ENCODE results near the gene ENPP6. TPM values are rescaled to one million over a fixed set of nuclear protein-coding genes. Genes with fewer than 3 reads are reported as not detected.
"Not testable (repeated sequence)": the region's sequence is repeated elsewhere in the genome, so short reads cannot be mapped to it uniquely, and the experiment has no call there.

The ENPP6 gene
- total RNA-seq, 1 donor from 2014 or later = not detected

DNA sequence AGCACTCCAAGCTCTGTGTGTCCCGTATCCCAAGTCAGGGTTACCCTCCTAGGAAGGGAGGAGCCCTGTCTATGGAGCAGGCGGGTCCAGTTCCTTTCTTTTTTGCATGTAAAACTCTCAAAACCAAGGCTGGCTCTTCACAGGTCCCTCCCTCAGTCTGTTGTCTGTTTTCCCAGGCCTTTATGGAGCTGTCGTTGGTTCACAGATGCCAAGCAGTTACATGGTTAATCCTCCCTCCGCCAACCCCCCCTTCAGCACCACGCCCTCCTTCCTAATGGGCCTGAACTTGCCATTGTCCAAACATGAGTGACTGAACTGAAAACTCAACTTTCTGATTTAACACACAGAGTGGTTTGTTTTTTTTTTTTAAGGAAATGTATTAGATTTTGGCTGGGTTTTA lies 164.2 kb downstream of the ENPP6 start:
- no peaks in the 10 kb centered on the region for H3K36me3 Mint-ChIP-seq (ENCODE audit: insufficient read depth)
- DNase-seq (ENCODE audit: low spot score, unreplicated experiment) = no peak
- no peak overlapping the region for H3K27ac Mint-ChIP-seq
- TF ChIP-seq, protein P1, sequence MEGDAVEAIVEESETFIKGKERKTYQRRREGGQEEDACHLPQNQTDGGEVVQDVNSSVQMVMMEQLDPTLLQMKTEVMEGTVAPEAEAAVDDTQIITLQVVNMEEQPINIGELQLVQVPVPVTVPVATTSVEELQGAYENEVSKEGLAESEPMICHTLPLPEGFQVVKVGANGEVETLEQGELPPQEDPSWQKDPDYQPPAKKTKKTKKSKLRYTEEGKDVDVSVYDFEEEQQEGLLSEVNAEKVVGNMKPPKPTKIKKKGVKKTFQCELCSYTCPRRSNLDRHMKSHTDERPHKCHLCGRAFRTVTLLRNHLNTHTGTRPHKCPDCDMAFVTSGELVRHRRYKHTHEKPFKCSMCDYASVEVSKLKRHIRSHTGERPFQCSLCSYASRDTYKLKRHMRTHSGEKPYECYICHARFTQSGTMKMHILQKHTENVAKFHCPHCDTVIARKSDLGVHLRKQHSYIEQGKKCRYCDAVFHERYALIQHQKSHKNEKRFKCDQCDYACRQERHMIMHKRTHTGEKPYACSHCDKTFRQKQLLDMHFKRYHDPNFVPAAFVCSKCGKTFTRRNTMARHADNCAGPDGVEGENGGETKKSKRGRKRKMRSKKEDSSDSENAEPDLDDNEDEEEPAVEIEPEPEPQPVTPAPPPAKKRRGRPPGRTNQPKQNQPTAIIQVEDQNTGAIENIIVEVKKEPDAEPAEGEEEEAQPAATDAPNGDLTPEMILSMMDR (IDR thresholded peaks at IDR 0.05; ENCODE audit: unreplicated experiment) = no peak
- peaks cover 3% of the 10 kb centered on the region for H3K9me3 Mint-ChIP-seq (ENCODE audit: low read depth)
- peaks cover under 1% of the 10 kb centered on the region for H3K27me3 Mint-ChIP-seq
- H3K4me1 Mint-ChIP-seq (ENCODE audit: low read depth) = no peaks in the 10 kb centered on the region
- H3K4me3 Mint-ChIP-seq (ENCODE audit: low read depth) = no peak overlapping the region

DNA sequence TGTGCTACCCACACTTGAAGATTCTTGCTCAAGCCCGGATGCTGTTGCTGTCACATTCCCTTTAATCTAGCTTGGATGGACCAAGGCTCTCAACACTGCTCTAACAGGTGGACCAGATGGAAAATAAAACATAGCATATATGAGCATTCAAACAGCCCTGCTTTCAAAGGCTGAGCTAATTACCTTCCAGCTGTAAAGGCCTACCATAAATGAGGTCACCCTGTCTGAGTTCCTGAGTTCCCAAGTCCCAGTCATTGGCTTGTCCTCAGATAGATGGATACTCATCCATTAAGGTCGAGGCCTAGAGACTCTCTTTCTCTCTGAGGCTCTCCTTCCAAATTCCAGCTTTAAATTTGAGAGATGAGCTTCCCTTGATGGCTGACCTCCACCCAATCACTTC lies 165.1 kb downstream of the ENPP6 start:
- Mint-ChIP-seq H3K9me3 (ENCODE audit: low read depth) (peaks cover 7% of the 10 kb centered on the region), H3K4me1 (ENCODE audit: low read depth) (no peaks in the 10 kb centered on the region), H3K36me3 (ENCODE audit: insufficient read depth) (peaks cover 2% of the 10 kb centered on the region), H3K27ac (no peak overlapping the region), H3K4me3 (ENCODE audit: low read depth) (no peak overlapping the region), H3K27me3 (no peaks in the 10 kb centered on the region)
- DNase-seq (ENCODE audit: low spot score, unreplicated experiment) = no peak
- TF ChIP-seq, protein P1 (IDR thresholded peaks at IDR 0.05; ENCODE audit: unreplicated experiment) = no peak

DNA sequence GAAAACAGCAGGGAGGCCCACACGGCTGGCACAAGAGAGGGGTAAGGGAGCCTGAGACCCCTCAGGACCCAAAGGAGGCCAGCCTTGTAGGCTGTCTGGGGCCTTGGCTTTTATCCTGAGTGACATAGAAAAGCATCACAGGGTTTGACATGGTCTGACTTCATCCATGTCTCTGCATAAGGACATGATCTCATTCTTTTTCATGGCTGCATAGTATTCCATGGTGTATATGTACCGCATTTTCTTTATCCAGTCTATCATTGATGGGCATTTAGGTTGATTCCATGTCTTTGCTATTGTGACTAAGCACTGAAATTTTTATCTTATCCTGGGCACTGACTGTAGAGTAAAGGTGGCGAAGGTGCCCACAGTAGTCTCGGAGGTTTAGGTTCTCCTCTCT lies 166.4 kb downstream of the ENPP6 start:
- H3K27ac Mint-ChIP-seq; H3K4me1 Mint-ChIP-seq (ENCODE audit: low read depth); H3K36me3 Mint-ChIP-seq (ENCODE audit: insufficient read depth); H3K27me3 Mint-ChIP-seq; DNase-seq (ENCODE audit: low spot score, unreplicated experiment); H3K4me3 Mint-ChIP-seq (ENCODE audit: low read depth): not testable (repeated sequence)
- H3K9me3 Mint-ChIP-seq (ENCODE audit: low read depth) = peaks cover 19% of the 10 kb centered on the region

DNA sequence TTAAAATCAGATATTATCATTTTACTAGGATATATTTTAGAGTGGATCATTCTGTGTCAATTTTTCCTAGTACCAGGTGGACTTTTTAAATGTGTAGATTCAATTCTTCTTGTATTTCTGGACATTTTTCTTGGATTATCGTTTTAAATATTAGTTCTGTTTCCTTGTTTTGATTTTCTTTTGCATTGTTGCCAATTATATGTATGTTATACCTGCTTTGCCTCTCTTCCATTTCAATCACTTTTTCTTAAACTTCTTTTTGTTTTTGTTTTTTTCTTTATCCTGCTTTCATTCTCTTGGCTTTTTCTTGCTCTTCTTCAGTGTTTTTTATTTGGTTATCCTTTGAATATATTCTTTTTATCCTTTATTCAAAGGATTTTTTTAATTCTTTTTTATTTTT lies 171.5 kb downstream of the ENPP6 start:
- TF ChIP-seq, protein P1 (IDR thresholded peaks at IDR 0.05; ENCODE audit: unreplicated experiment) = no peak
- no peak for DNase-seq (ENCODE audit: low spot score, unreplicated experiment)
- H3K27ac Mint-ChIP-seq = peak overlapping the region; percentile 55
- H3K4me3 Mint-ChIP-seq (ENCODE audit: low read depth) = no peak overlapping the region
- H3K27me3 Mint-ChIP-seq = no peaks in the 10 kb centered on the region
- H3K9me3 Mint-ChIP-seq (ENCODE audit: low read depth) = peaks cover 37% of the 10 kb centered on the region
- peaks cover 13% of the 10 kb centered on the region for H3K36me3 Mint-ChIP-seq (ENCODE audit: insufficient read depth)
- no peaks in the 10 kb centered on the region for H3K4me1 Mint-ChIP-seq (ENCODE audit: low read depth)

DNA sequence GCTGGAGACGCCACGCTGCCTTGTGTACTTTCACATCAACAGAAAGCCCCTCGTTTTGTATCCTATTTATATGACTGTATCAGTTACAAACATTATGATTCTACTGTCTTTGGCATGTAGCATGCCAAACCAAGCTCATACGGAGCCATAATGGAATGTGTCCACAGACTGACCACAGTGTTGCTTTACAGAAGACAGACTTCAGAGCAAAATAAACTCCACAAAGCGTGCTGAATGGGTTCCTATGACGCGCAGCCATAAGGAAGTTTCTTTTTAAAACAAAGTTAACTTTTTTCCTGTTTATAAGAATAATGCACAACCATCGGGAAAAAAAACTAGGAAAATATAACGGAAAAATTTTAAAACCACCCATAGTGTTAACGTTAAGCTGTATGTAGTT lies 176.5 kb downstream of the ENPP6 start:
- Mint-ChIP-seq H3K9me3 (ENCODE audit: low read depth) (peaks cover 18% of the 10 kb centered on the region), H3K36me3 (ENCODE audit: insufficient read depth) (peaks cover 4% of the 10 kb centered on the region), H3K27me3 (peaks cover 27% of the 10 kb centered on the region), H3K27ac (no peak overlapping the region), H3K4me1 (ENCODE audit: low read depth) (no peaks in the 10 kb centered on the region), H3K4me3 (ENCODE audit: low read depth) (no peak overlapping the region)
- TF ChIP-seq, protein P1 (IDR thresholded peaks at IDR 0.05; ENCODE audit: unreplicated experiment) = no peak
- DNase-seq (ENCODE audit: low spot score, unreplicated experiment) = no peak

DNA sequence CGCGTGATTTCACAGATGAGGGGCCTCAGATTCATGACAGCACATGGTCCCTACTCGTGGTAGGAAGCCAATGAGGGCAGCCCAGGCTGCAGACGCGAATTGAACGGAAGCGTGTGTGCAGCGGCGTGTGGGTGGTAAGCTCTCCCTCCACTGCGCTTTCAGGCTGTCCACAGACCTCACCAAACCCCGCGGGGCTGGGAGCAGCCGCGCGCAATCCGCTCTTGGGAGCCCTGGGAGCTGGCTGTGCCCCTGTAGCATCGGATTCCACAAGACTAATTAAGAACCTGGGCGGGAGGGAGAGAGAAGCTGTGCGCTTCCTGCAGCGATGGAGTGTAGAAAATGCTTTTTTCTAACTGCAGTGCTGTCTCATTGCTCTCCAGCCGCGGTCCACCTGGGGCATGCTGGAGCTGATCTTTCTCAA lies 177.7 kb downstream of the ENPP6 start:
- H3K9me3 Mint-ChIP-seq (ENCODE audit: low read depth) = peaks cover 11% of the 10 kb centered on the region
- no peak overlapping the region for H3K27ac Mint-ChIP-seq
- H3K27me3 Mint-ChIP-seq = peaks cover 27% of the 10 kb centered on the region
- no peak overlapping the region for H3K4me3 Mint-ChIP-seq (ENCODE audit: low read depth)
- peaks cover 1% of the 10 kb centered on the region for H3K36me3 Mint-ChIP-seq (ENCODE audit: insufficient read depth)
- TF ChIP-seq, protein P1 (IDR thresholded peaks at IDR 0.05; ENCODE audit: unreplicated experiment) = no peak
- no peak for DNase-seq (ENCODE audit: low spot score, unreplicated experiment)
- no peaks in the 10 kb centered on the region for H3K4me1 Mint-ChIP-seq (ENCODE audit: low read depth)

Measured in progenitor cell of endocrine pancreas (in vitro differentiated cells).